OCI-LY1 (cell line): Measurements from ENCODE around the gene P4HA3.

Source experiments
- H2AFZ ChIP-seq: fragments of 200-600 bp; sonication (generic), shearing (Covaris generic); 2 replicates; pipeline ENCODE4 v1.6.0; 2014; ENCODE audit warnings: antibody characterized with exemption, mild to moderate bottlenecking, low read length
- H3F3A ChIP-seq: fragments of 200-600 bp; sonication (generic), shearing (Covaris generic); 2 replicates; pipeline ENCODE4 v1.6.0; 2014; ENCODE audit warnings: mild to moderate bottlenecking, antibody characterized with exemption, low read length, moderate library complexity; ENCODE audit not compliant: insufficient read depth
- H3K27ac ChIP-seq: fragments of 200-600 bp; sonication (generic); 2 replicates; pipeline ENCODE4 v1.5.1; 2014; ENCODE audit warnings: low read length, mixed run types, mild to moderate bottlenecking, low read depth; ENCODE audit not compliant: poor library complexity, severe bottlenecking
- H3K27me3 ChIP-seq: fragments of 200-600 bp; sonication (generic); 2 replicates; pipeline ENCODE4 v1.6.0; 2014; ENCODE audit warnings: antibody characterized with exemption, mild to moderate bottlenecking, low read length, moderate library complexity; ENCODE audit not compliant: insufficient read depth
- H3K36me3 ChIP-seq: fragments of 200-600 bp; sonication (generic); 2 replicates; pipeline ENCODE4 v1.6.1; 2014; ENCODE audit warnings: mild to moderate bottlenecking, antibody characterized with exemption, low read length, moderate library complexity, mixed read lengths; ENCODE audit not compliant: insufficient read depth
- H3K4me1 ChIP-seq: fragments of 200-600 bp; sonication (generic); 2 replicates; pipeline ENCODE4 v1.5.1; 2014; ENCODE audit warnings: mild to moderate bottlenecking, low read length, moderate library complexity; ENCODE audit not compliant: insufficient read depth, severe bottlenecking
- H3K4me2 ChIP-seq: fragments of 200-600 bp; sonication (generic), shearing (Covaris generic); 2 replicates; pipeline ENCODE4 v1.6.1; 2014; ENCODE audit warnings: low read length
- H3K4me3 ChIP-seq: fragments of 200-600 bp; sonication (generic); 2 replicates; pipeline ENCODE4 v1.5.1; 2014; ENCODE audit warnings: low read length, low read depth, mild to moderate bottlenecking, mixed read lengths; ENCODE audit not compliant: poor library complexity, severe bottlenecking
- H3K79me2 ChIP-seq: fragments of 200-600 bp; shearing (Covaris generic); 2 replicates; pipeline ENCODE4 v1.6.1; 2016; ENCODE audit warnings: mixed run types, low read length, mixed read lengths; ENCODE audit not compliant: insufficient read depth
- H3K9ac ChIP-seq: fragments of 200-600 bp; sonication (generic), shearing (Covaris generic); 2 replicates; pipeline ENCODE4 v1.6.1; 2014; ENCODE audit warnings: mild to moderate bottlenecking, low read length, mixed read lengths
- H3K9me2 ChIP-seq: fragments of 200-600 bp; sonication (generic), shearing (Covaris generic); 2 replicates; pipeline ENCODE4 v1.6.1; 2014; ENCODE audit warnings: low read depth, mild to moderate bottlenecking, low read length, mixed read lengths
- H3K9me3 ChIP-seq: fragments of 200-600 bp; shearing (Covaris generic); 2 replicates; pipeline ENCODE4 v1.6.1; 2014; ENCODE audit warnings: low read length, mixed read lengths
- H4K20me1 ChIP-seq: fragments of 200-600 bp; sonication (generic), shearing (Covaris generic); 2 replicates; pipeline ENCODE4 v1.6.0; 2016; ENCODE audit warnings: mild to moderate bottlenecking, low read length; ENCODE audit not compliant: insufficient read depth
- CTCF ChIP-seq: fragments of 200-600 bp; sonication (generic), shearing (Covaris generic); IDR thresholded peaks from 2 replicates; pipeline ENCODE4 v1.5.1; 2017; ENCODE audit warnings: mild to moderate bottlenecking, antibody characterized with exemption, low read length, moderate library complexity, mixed read lengths
- EZH2 ChIP-seq: fragments of 200-600 bp; sonication (generic), shearing (Covaris generic); IDR thresholded peaks from 2 replicates; pipeline ENCODE4 v1.8.0; 2017; ENCODE audit warnings: borderline replicate concordance, mixed run types, mild to moderate bottlenecking, antibody characterized with exemption, low read length, moderate library complexity, mixed read lengths

P4HA3 gene

GRCh38 chr11:74256378-74257133 is 54.9 kb downstream of the P4HA3 start:
- Histone ChIP-seq H3K9me3 (peaks cover 9% of the 10 kb centered on the region; the same call in 1 of the 2 replicates), H3K27me3 (no peaks in the 10 kb centered on the region), H3K79me2 (no peaks in the 10 kb centered on the region), H3K36me3 (peaks cover 19% of the 10 kb centered on the region), H3K9ac (no peak overlapping the region), H3K27ac (no peak overlapping the region), H4K20me1 (no peaks in the 10 kb centered on the region), H2AFZ (no peak overlapping the region), H3K4me3 (no peak overlapping the region), H3F3A (no peaks in the 10 kb centered on the region), H3K9me2 (no peaks in the 10 kb centered on the region), H3K4me1 (no peaks in the 10 kb centered on the region), H3K4me2 (no peak overlapping the region)
- no peak for TF ChIP-seq EZH2
- TF ChIP-seq CTCF: no peak

GRCh38 chr11:74255741-74256375 is 55.6 kb downstream of the P4HA3 start:
- H3K9ac ChIP-seq: no peak overlapping the region
- H3K4me3 ChIP-seq: no peak overlapping the region
- no peaks in the 10 kb centered on the region for H3K27me3 ChIP-seq
- peaks cover 24% of the 10 kb centered on the region for H3K36me3 ChIP-seq
- TF ChIP-seq EZH2 (no peak), CTCF (peak; percentile 88)
- no peak overlapping the region for H3K4me2 ChIP-seq
- H3K79me2 ChIP-seq: no peaks in the 10 kb centered on the region
- H2AFZ ChIP-seq: no peak overlapping the region
- H3F3A ChIP-seq: no peaks in the 10 kb centered on the region
- H3K27ac ChIP-seq: no peak overlapping the region
- no peaks in the 10 kb centered on the region for H3K9me2 ChIP-seq
- no peaks in the 10 kb centered on the region for H3K4me1 ChIP-seq
- H3K9me3 ChIP-seq: peaks cover 2% of the 10 kb centered on the region; the same call in 1 of the 2 replicates
- no peaks in the 10 kb centered on the region for H4K20me1 ChIP-seq

GRCh38 chr11:74253361-74253760 is 58.1 kb downstream of the P4HA3 start:
- TF ChIP-seq EZH2 (no peak), CTCF (no peak)
- H3K4me1 ChIP-seq: no peaks in the 10 kb centered on the region
- no peaks in the 10 kb centered on the region for H4K20me1 ChIP-seq
- no peak overlapping the region for H2AFZ ChIP-seq
- H3K9ac ChIP-seq: no peak overlapping the region
- no peaks in the 10 kb centered on the region for H3K79me2 ChIP-seq
- H3K36me3 ChIP-seq: peaks cover 43% of the 10 kb centered on the region
- no peak overlapping the region for H3K4me2 ChIP-seq
- H3F3A ChIP-seq: no peaks in the 10 kb centered on the region
- no peak overlapping the region for H3K27ac ChIP-seq
- H3K4me3 ChIP-seq: no peak overlapping the region
- no peaks in the 10 kb centered on the region for H3K9me2 ChIP-seq
- H3K27me3 ChIP-seq: no peaks in the 10 kb centered on the region
- H3K9me3 ChIP-seq: no peaks in the 10 kb centered on the region
